ENCODE data around the gene TBC1D16. TPM values are rescaled to one million over a fixed set of nuclear protein-coding genes. Genes with fewer than 3 reads are reported as not detected.

The TBC1D16 gene
- total and polyA plus RNA-seq, 10 of the 15 experiments (the other 5 are each of a cell fraction or from before 2014, with no cell fraction given), result 0.01 to 0.13 (median 0.06) TPM; not detected in 3

- no peak for TF ChIP-seq NR2F1 (conservative IDR thresholded peaks at IDR 0.05)
- TF ChIP-seq IRF3 (IDR thresholded peaks at IDR 0.05), result no peak
Measured at GRCh38 chr17:79953335-79953734, 82.3 kb downstream of the TBC1D16 start (continued).

- FAIRE-seq (no peak), DNase-seq (ENCODE audit: low read depth, low spot score) (no peak), ATAC-seq (no peak)
- Histone ChIP-seq H3K4me2 (ENCODE audit: control insufficient read depth, insufficient read depth) (no peak overlapping the region), H3K27me3 (replicated peaks in 1 of 2; ENCODE audit: control insufficient read depth in 2 of 2, insufficient read depth in 2 of 2, low read length in 1 of 2) (peaks cover 0 to 1% of the 10 kb centered on the region in 2 experiments; a peak in 1 of 4 replicates), H3K4me3 (no peak overlapping the region), H4K20me1 (ENCODE audit: control insufficient read depth, insufficient read depth) (no peaks in the 10 kb centered on the region), H3K9me3 (replicated peaks; ENCODE audit: control insufficient read depth, insufficient read depth, low read length) (no peaks in the 10 kb centered on the region), H2AFZ (ENCODE audit: control insufficient read depth, low read depth, low read length) (no peak overlapping the region), H3K36me3 (ENCODE audit: control insufficient read depth in 2 of 2, insufficient read depth in 2 of 2, low read length in 1 of 2) (no peaks in the 10 kb centered on the region), H3K79me2 (ENCODE audit: control insufficient read depth, insufficient read depth, low read length) (no peaks in the 10 kb centered on the region), H3K9ac (ENCODE audit: control insufficient read depth, insufficient read depth, low read length) (no peak overlapping the region), H3K27ac (ENCODE audit: control insufficient read depth, insufficient read depth) (no peak overlapping the region), H3K4me1 (ENCODE audit: control insufficient read depth, insufficient read depth, low read length) (no peaks in the 10 kb centered on the region)
- ChIA-PET POLR2A (interaction anchor here (0.6 kb wide), 1 partner anchor 69 kb away, joined by 4 read pairs; no protein-coding TSS in a partner anchor), SMC1A (ENCODE audit: uncharacterized antibody, unreplicated experiment) (no interaction called here), RAD21 (ENCODE audit: unreplicated experiment) (no interaction called here), CTCF (interaction anchor here (0.6 to 1.6 kb wide), 3 partner anchors 18 to 238 kb away, joined by 3 to 7 read pairs (median 4); no protein-coding TSS in a partner anchor)
- in situ Hi-C loops (cut with MboI) (no loop called here), intact Hi-C loops (cut with micrococcal nuclease; ENCODE audit: unreplicated experiment) (no loop called here)
- BruUV-seq (replicated peaks), result no TSS peak
- 44% methylated on average over 8 of the region's 8 CpGs for WGBS (ENCODE audit: insufficient coverage, insufficient replicate concordance, low lambda C conversion rate, missing lambda C conversion rate)
- TF ChIP-seq ZSCAN29 (IDR thresholded peaks at IDR 0.05), result no peak
- TF ChIP-seq ZBTB11 (CRISPR knock-in tag; IDR thresholded peaks at IDR 0.05), result no peak
- no peak for TF ChIP-seq ATF7 (IDR thresholded peaks at IDR 0.05; ENCODE audit: low read depth)
- no peak for TF ChIP-seq ZNF384 (IDR thresholded peaks at IDR 0.05; ENCODE audit: borderline replicate concordance, low read depth, low read length)
- TF ChIP-seq FOXM1 (IDR thresholded peaks at IDR 0.05; ENCODE audit: low read depth, low read length), result no peak
- no peak for TF ChIP-seq RELA (IDR thresholded peaks at IDR 0.05; ENCODE audit: borderline replicate concordance, partially characterized antibody)
- TF ChIP-seq NBN (IDR thresholded peaks at IDR 0.05), result no peak
- no peak for TF ChIP-seq ZNF217 (IDR thresholded peaks at IDR 0.05)
- TF ChIP-seq NR2F1 (conservative IDR thresholded peaks at IDR 0.05), result no peak
- no peak for TF ChIP-seq SUZ12 (IDR thresholded peaks at IDR 0.05; ENCODE audit: unreplicated experiment)
- TF ChIP-seq RCOR1 (conservative IDR thresholded peaks at IDR 0.05; ENCODE audit: low read depth, low read length), result no peak
- TF ChIP-seq SUPT20H (IDR thresholded peaks at IDR 0.05; ENCODE audit: borderline replicate concordance, control insufficient read depth, low read depth, low read length), result no peak
- TF ChIP-seq HDGF (IDR thresholded peaks at IDR 0.05), result no peak
- TF ChIP-seq SKIL (IDR thresholded peaks at IDR 0.05; ENCODE audit: low read depth, poor library complexity, severe bottlenecking), result no peak
Measured at GRCh38 chr17:79952901-79953300, 82.8 kb downstream of the TBC1D16 start.

Data from GM12878 (cell line).